Smooth muscle cell (in vitro differentiated cells): ENCODE data around the gene DISC1. TPM values are rescaled to one million over a fixed set of nuclear protein-coding genes. Genes with fewer than 3 reads are reported as not detected.

Experiments used
- DNase-seq: peaks from one replicate; lab custom pipeline; 2025; ENCODE audit not compliant: unreplicated experiment; lab: John Stamatoyannopoulos, UW
- H2AFZ ChIP-seq: fragments of 200-600 bp; sonication (generic); 2 replicates; pipeline ENCODE4 v1.6.0; 2016; ENCODE audit warnings: antibody characterized with exemption, low read depth, mild to moderate bottlenecking
- H3F3A ChIP-seq: fragments of 200-600 bp; sonication (generic); 2 replicates; pipeline ENCODE4 v1.6.0; 2017; ENCODE audit warnings: antibody characterized with exemption, low read depth
- H3K27ac ChIP-seq: fragments of 200-600 bp; sonication (generic); 2 replicates; pipeline ENCODE4 v1.5.1; 2016; ENCODE audit warnings: low read depth, mild to moderate bottlenecking
- H3K27me3 ChIP-seq: fragments of 200-600 bp; sonication (generic); 2 replicates; pipeline ENCODE4 v1.6.1; 2016; ENCODE audit warnings: low read depth, mild to moderate bottlenecking
- H3K36me3 ChIP-seq: fragments of 200-600 bp; sonication (generic); 2 replicates; pipeline ENCODE4 v1.5.1; 2016; ENCODE audit warnings: low read depth
- H3K4me1 ChIP-seq: fragments of 200-600 bp; sonication (generic); 2 replicates; pipeline ENCODE4 v1.5.1; 2016; ENCODE audit warnings: low read depth
- H3K4me2 ChIP-seq: fragments of 200-600 bp; sonication (generic); 2 replicates; pipeline ENCODE4 v1.6.0; 2016; ENCODE audit warnings: mild to moderate bottlenecking
- H3K4me3 ChIP-seq: fragments of 200-600 bp; sonication (generic); 2 replicates; pipeline ENCODE4 v1.5.1; 2016; ENCODE audit warnings: mild to moderate bottlenecking
- H3K79me2 ChIP-seq: fragments of 200-600 bp; sonication (generic); 2 replicates; pipeline ENCODE4 v1.6.0; 2016; ENCODE audit warnings: low read depth, mild to moderate bottlenecking
- H3K9ac ChIP-seq: fragments of 200-600 bp; sonication (generic); 2 replicates; pipeline ENCODE4 v1.6.0; 2016; ENCODE audit warnings: low read depth
- H3K9me3 ChIP-seq: fragments of 200-600 bp; sonication (generic); replicated peaks from 2 replicates; pipeline ENCODE4 v1.5.1; 2016; ENCODE audit warnings: low read depth
- H4K20me1 ChIP-seq: fragments of 200-600 bp; sonication (generic); 2 replicates; pipeline ENCODE4 v1.6.0; 2016; ENCODE audit warnings: low read depth
- WGBS: methylation state at CpG from one replicate; pipeline ENCODE4 v1.1.7; 2016; ENCODE audit warnings: low lambda C conversion rate; 5-methylcytosine and 5-hydroxymethylcytosine counted together
- polyA plus RNA-seq: library from polyadenylated mRNA; unstranded; fragments of >200 nt; fragmentation: Nextera tagmentation; extraction: Ambion mirVana; gene quantifications from 2 replicates; pipeline ENCODE4 v1.2.1, GENCODE V29; 2016
- total RNA-seq: library from RNA; depleted of rRNA; stranded (reverse); fragments of >200 nt; gene quantifications from 2 replicates; pipeline ENCODE4 v1.2.3, GENCODE V29; 2014
- TF ChIP-seq, protein P1 (sequence below): fragments of 200-600 bp; sonication (generic); IDR thresholded peaks from 2 replicates; pipeline ENCODE4 v1.5.1; 2017; ENCODE audit warnings: borderline replicate concordance, mild to moderate bottlenecking, antibody characterized with exemption; ENCODE audit not compliant: insufficient read depth, poor library complexity, severe bottlenecking

DISC1 gene
- total and polyA plus RNA-seq, 2 experiments from 2014 or later = 0.89 to 4.3 TPM

- H3K4me2 ChIP-seq = no peak overlapping the region
- no peak for DNase-seq
- no peak overlapping the region for H3K9ac ChIP-seq
- no peaks in the 10 kb centered on the region for H3K4me1 ChIP-seq
- H3K27me3 ChIP-seq = no peaks in the 10 kb centered on the region
- TF ChIP-seq, protein P1, sequence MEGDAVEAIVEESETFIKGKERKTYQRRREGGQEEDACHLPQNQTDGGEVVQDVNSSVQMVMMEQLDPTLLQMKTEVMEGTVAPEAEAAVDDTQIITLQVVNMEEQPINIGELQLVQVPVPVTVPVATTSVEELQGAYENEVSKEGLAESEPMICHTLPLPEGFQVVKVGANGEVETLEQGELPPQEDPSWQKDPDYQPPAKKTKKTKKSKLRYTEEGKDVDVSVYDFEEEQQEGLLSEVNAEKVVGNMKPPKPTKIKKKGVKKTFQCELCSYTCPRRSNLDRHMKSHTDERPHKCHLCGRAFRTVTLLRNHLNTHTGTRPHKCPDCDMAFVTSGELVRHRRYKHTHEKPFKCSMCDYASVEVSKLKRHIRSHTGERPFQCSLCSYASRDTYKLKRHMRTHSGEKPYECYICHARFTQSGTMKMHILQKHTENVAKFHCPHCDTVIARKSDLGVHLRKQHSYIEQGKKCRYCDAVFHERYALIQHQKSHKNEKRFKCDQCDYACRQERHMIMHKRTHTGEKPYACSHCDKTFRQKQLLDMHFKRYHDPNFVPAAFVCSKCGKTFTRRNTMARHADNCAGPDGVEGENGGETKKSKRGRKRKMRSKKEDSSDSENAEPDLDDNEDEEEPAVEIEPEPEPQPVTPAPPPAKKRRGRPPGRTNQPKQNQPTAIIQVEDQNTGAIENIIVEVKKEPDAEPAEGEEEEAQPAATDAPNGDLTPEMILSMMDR = no peak
- H3K9me3 ChIP-seq = no peaks in the 10 kb centered on the region
- no peaks in the 10 kb centered on the region for H3F3A ChIP-seq
- 95% methylated on average over 15 of the region's 15 CpGs for WGBS
- H2AFZ ChIP-seq = no peak overlapping the region
- H3K27ac ChIP-seq = no peak overlapping the region
- no peaks in the 10 kb centered on the region for H3K79me2 ChIP-seq
- no peaks in the 10 kb centered on the region for H3K36me3 ChIP-seq
- H4K20me1 ChIP-seq = no peaks in the 10 kb centered on the region
- no peak overlapping the region for H3K4me3 ChIP-seq
These were observed 409.8 kb downstream of the DISC1 start for GRCh38 chr1:232036181-232036933.

- TF ChIP-seq, protein P1 = no peak
- H3K4me2 ChIP-seq = no peak overlapping the region
- DNase-seq = no peak
- no peak overlapping the region for H3K4me3 ChIP-seq
- H3K27ac ChIP-seq = no peak overlapping the region
- WGBS = 100% methylated on average over 1 of the region's 1 CpG
- no peaks in the 10 kb centered on the region for H3K36me3 ChIP-seq
- H3F3A ChIP-seq = no peaks in the 10 kb centered on the region
- H3K9me3 ChIP-seq = no peaks in the 10 kb centered on the region
- H3K4me1 ChIP-seq = no peaks in the 10 kb centered on the region
- no peaks in the 10 kb centered on the region for H3K27me3 ChIP-seq
- H4K20me1 ChIP-seq = no peaks in the 10 kb centered on the region
- no peak overlapping the region for H3K9ac ChIP-seq
- H2AFZ ChIP-seq = no peak overlapping the region
- no peaks in the 10 kb centered on the region for H3K79me2 ChIP-seq
These were observed 411.3 kb downstream of the DISC1 start for GRCh38 chr1:232037774-232038388.

- no peak for DNase-seq
- Histone ChIP-seq H3K4me1 (no peaks in the 10 kb centered on the region), H2AFZ (no peak overlapping the region), H3K79me2 (no peaks in the 10 kb centered on the region), H3K36me3 (no peaks in the 10 kb centered on the region), H3K9ac (no peak overlapping the region), H3K27ac (no peak overlapping the region), H3K4me2 (no peak overlapping the region), H3K27me3 (no peaks in the 10 kb centered on the region), H3K4me3 (no peak overlapping the region), H3K9me3 (no peaks in the 10 kb centered on the region), H4K20me1 (no peaks in the 10 kb centered on the region), H3F3A (no peaks in the 10 kb centered on the region)
- 68% methylated on average over 8 of the region's 8 CpGs for WGBS
- TF ChIP-seq, protein P1 = no peak
These were observed 412.4 kb downstream of the DISC1 start for GRCh38 chr1:232038706-232039677.
